Measurements from ENCODE around the gene NIT1.

Gene NIT1

DNA sequence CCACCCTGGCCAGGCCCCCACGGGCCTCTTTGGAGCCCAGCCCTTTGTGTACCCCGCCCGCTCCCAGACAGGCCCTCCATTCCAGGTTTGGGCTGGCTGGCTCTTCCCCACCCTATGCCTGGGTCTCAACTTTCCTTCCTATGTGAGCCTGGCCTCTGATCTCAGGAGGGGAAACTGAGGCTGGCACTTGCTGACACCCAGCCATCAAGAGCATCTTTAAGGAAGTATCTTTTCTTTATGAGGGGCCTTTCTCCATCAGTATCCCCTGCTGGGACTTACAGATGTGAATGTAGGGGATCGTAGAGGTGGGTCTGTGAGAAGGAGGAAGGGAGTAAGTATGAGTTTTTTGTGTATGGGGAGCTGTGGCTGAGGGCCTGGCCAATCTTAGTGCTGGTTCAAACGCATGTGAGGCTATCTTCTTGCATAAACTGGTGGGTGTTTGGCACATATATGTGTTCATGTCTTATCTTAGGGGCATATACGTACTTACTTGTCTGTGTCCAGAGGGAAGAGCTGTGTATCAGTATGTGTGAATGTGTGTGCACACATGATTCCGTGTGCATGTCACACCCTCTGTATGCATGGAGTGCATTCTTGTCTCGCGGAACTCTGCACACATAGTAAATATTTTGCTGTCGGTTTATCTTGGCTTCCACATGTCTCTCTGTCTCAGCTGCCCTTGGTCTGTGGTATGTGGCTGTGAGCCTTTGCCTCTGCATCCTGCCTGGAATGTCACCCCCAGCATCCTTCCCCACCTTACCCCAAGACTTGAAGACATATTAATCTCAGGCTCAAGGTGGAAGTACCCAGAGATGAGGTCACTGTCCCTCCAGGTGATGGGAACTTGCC is 33.9 kb upstream of the NIT1 start:
- no peak for DNase-seq (ENCODE audit: low read depth)
- H3K4me3 ChIP-seq (ENCODE audit: control insufficient read depth, low read depth, low read length) = no peak overlapping the region
- TF ChIP-seq, protein P1, sequence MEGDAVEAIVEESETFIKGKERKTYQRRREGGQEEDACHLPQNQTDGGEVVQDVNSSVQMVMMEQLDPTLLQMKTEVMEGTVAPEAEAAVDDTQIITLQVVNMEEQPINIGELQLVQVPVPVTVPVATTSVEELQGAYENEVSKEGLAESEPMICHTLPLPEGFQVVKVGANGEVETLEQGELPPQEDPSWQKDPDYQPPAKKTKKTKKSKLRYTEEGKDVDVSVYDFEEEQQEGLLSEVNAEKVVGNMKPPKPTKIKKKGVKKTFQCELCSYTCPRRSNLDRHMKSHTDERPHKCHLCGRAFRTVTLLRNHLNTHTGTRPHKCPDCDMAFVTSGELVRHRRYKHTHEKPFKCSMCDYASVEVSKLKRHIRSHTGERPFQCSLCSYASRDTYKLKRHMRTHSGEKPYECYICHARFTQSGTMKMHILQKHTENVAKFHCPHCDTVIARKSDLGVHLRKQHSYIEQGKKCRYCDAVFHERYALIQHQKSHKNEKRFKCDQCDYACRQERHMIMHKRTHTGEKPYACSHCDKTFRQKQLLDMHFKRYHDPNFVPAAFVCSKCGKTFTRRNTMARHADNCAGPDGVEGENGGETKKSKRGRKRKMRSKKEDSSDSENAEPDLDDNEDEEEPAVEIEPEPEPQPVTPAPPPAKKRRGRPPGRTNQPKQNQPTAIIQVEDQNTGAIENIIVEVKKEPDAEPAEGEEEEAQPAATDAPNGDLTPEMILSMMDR (IDR thresholded peaks at IDR 0.05; ENCODE audit: control insufficient read depth, insufficient read depth, low read depth, low read length, missing control alignments) = no peak

DNA sequence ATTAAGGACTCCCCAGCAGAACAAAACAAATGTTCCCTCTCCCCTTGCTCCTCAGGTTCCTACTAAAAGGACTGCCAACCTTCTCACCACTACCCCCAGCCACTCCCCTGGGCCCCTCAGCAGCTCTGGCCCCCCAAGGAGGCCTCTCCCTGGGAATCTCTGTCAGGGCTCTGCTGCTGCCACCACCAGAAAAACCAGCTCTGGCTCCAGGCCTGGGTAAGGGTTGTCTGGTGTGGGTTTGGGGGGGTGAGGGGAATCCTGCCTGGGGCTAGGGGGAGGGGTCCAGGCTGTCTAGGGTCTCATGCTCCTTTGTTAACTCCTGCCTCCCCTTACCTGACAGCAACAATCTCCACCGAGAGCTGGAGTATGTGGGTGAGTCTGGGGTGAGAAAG is 33.3 kb upstream of the NIT1 start:
- no peak overlapping the region for H3K4me3 ChIP-seq (ENCODE audit: control insufficient read depth, low read depth, low read length)
- DNase-seq (ENCODE audit: low read depth) = no peak
- TF ChIP-seq, protein P1 (IDR thresholded peaks at IDR 0.05; ENCODE audit: control insufficient read depth, insufficient read depth, low read depth, low read length, missing control alignments) = no peak

DNA sequence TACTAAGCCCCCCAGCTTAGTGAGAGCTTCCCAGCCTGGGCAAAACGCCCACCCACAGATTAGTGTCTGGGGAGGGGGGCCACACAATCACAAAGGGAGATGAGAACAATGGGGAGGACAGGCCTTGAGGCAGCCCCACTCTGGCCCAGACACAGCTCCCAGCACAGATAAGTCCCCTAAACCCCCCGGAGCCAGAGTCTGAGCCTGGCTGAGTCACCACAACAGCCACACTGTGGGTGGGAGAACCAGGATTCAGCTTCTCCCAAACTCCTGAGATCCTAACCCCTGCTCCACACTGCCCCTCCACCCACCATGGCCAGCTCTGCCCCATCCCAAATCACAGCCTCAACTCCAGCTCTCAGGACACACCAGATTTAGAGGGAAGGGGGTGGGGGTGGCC is 32.7 kb upstream of the NIT1 start:
- DNase-seq (ENCODE audit: low read depth) = no peak
- TF ChIP-seq, protein P1 (IDR thresholded peaks at IDR 0.05; ENCODE audit: control insufficient read depth, insufficient read depth, low read depth, low read length, missing control alignments) = no peak
- no peak overlapping the region for H3K4me3 ChIP-seq (ENCODE audit: control insufficient read depth, low read depth, low read length)

DNA sequence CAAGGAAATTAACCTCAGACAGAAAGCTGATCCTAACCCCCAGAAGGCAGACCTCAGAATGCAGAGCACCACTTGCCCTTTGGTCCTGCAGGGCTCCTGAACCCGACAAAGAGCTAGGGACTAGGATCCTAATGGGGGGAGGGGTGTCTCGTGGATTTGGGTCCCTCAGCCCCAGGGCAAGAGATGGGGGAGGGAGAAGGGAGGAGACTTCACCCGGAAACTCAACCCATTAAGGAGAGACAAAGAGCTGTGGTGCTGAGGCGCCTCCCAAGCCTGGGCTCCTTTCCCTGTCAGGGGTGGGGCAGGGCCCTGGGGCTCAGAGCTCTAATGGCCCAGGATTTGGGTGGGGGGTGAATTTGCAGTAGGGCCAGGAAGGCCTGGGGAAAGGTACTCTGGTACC is 31.4 kb upstream of the NIT1 start:
- no peak for DNase-seq (ENCODE audit: low read depth)
- H3K4me3 ChIP-seq (ENCODE audit: control insufficient read depth, low read depth, low read length) = no peak overlapping the region
- TF ChIP-seq, protein P1 (IDR thresholded peaks at IDR 0.05; ENCODE audit: control insufficient read depth, insufficient read depth, low read depth, low read length, missing control alignments) = no peak

DNA sequence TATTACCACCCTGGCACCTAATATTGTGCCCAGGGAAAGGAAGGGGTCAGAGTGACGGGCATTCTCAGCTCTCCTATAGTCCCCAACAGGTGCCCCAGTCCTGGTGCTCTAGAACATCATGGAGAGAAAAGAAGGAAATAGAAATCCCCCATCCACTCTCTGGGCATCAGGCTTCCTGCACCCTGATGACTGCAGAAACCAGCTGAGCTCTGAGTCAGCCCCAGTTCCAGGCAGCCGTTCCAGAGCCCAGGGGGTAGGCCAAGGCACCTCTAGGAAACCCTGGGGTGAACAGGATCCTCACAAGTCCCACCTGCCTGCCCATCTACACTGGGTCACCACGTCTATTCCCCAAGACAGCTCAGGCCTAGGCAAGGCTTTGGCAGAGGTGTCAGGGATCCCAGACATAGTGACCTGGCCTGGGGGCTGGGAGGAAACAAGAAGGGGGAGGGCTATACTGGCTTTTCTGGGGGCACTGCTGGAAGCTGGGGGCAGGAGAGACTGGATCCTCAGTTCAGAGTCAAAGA is 29.3 kb upstream of the NIT1 start:
- TF ChIP-seq, protein P1 (IDR thresholded peaks at IDR 0.05; ENCODE audit: control insufficient read depth, insufficient read depth, low read depth, low read length, missing control alignments) = no peak
- no peak overlapping the region for H3K4me3 ChIP-seq (ENCODE audit: control insufficient read depth, low read depth, low read length)
- no peak for DNase-seq (ENCODE audit: low read depth)

DNA sequence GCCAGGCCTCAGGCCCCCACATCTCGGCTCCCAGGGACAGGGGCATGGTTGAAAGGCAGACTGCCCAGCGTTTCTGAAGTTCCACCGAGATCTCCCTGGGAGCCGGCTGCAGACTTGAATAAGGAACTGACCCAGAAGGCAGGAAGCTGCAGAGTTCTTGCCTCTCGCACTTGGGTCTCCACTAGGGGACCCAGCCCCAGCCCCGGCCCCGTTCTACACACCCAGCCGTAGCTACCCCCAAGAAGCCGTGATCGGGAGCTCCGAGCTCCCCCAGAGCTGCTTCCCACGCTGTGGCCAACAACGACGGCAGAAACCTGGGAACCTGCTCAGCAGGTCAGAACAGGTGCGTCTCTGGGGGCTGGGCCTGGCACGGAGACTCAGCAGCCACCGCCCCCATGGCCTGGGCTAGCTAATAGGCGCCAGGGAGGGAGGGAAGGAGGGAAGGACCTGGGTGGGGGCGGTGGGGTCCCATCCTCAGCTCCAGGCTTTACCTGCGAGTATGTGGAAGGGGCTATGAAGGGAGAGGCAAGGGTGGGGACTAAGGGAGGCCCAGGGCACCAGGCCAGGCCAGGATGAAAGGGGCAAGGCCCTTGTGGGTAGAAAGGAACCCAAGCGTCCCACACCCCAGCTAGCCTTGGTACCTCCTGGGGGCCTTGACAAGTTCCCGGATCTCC is 28.5 kb upstream of the NIT1 start, which contains the start of gene NECTIN4:
Gene NECTIN4, minus strand, starts transcription at position 308 of the 674 bp plus-strand sequence. Its CDS starts 262 bp downstream, at position 46.
- H3K4me3 ChIP-seq (ENCODE audit: control insufficient read depth, low read depth, low read length) = no peak within 1 kb of the TSS
- no peak for DNase-seq (ENCODE audit: low read depth)
- TF ChIP-seq, protein P1 (IDR thresholded peaks at IDR 0.05; ENCODE audit: control insufficient read depth, insufficient read depth, low read depth, low read length, missing control alignments) = no peak

Measured in AG09309 (cell line).